ENCODE data around the gene TDRKH. TPM values are rescaled to one million over a fixed set of nuclear protein-coding genes. Genes with fewer than 3 reads are reported as not detected.

Gene TDRKH
- total RNA-seq, 2 donors from 2014 or later, result 3.3 to 4.2 TPM

- Histone ChIP-seq H3K9me3 (no peaks in the 10 kb centered on the region), H3K4me3 (no peak overlapping the region), H3K27me3 (no peaks in the 10 kb centered on the region), H3K36me3 (no peaks in the 10 kb centered on the region), H3K4me1 (peaks cover 0 to 32% of the 10 kb centered on the region in 2 donors), H3K27ac (no peak overlapping the region)
- DNase-seq (ENCODE audit: low spot score), result no peak
- TF ChIP-seq CTCF (IDR thresholded peaks at IDR 0.05), result no peak
These were observed 38.6 kb upstream of the TDRKH start for GRCh38 chr1:151828921-151829320.

GRCh38 chr1:151827853-151828252 is 37.6 kb upstream of the TDRKH start:
- H3K27me3 ChIP-seq, result no peaks in the 10 kb centered on the region
- no peak for DNase-seq (ENCODE audit: low spot score)
- no peak for TF ChIP-seq CTCF (IDR thresholded peaks at IDR 0.05)

GRCh38 chr1:151825751-151826660 is 35.7 kb upstream of the TDRKH start:
- DNase-seq (ENCODE audit: low spot score), result no peak
- no peaks in the 10 kb centered on the region for H3K36me3 ChIP-seq
- H3K9me3 ChIP-seq, result no peaks in the 10 kb centered on the region
- H3K4me1 ChIP-seq, result peaks cover 0 to 23% of the 10 kb centered on the region in 2 donors
- H3K27me3 ChIP-seq, result no peaks in the 10 kb centered on the region
- H3K4me3 ChIP-seq, result no peak overlapping the region
- TF ChIP-seq CTCF (IDR thresholded peaks at IDR 0.05), result no peak
- H3K27ac ChIP-seq, result no peak overlapping the region

More at GRCh38 chr1:151827853-151828252, 37.6 kb upstream of the TDRKH start:
- H3K4me1 ChIP-seq, result peaks cover 0 to 29% of the 10 kb centered on the region in 2 donors
- no peak overlapping the region for H3K27ac ChIP-seq
- H3K4me3 ChIP-seq, result no peak overlapping the region
- H3K9me3 ChIP-seq, result no peaks in the 10 kb centered on the region
- H3K36me3 ChIP-seq, result no peaks in the 10 kb centered on the region

GRCh38 chr1:151825204-151825603 is 34.9 kb upstream of the TDRKH start:
- no peak overlapping the region for H3K27ac ChIP-seq
- H3K9me3 ChIP-seq, result no peaks in the 10 kb centered on the region
- TF ChIP-seq CTCF (IDR thresholded peaks at IDR 0.05), result no peak
- DNase-seq (ENCODE audit: low spot score), result no peak
- no peaks in the 10 kb centered on the region for H3K36me3 ChIP-seq
- peaks cover 0 to 23% of the 10 kb centered on the region in 2 donors for H3K4me1 ChIP-seq
- no peak overlapping the region for H3K4me3 ChIP-seq
- H3K27me3 ChIP-seq, result no peaks in the 10 kb centered on the region

- Histone ChIP-seq H3K27me3 (no peaks in the 10 kb centered on the region), H3K4me3 (no peak overlapping the region), H3K27ac (no peak overlapping the region), H3K4me1 (peaks cover 0 to 3% of the 10 kb centered on the region in 2 donors), H3K9me3 (no peaks in the 10 kb centered on the region), H3K36me3 (no peaks in the 10 kb centered on the region)
- TF ChIP-seq CTCF (IDR thresholded peaks at IDR 0.05), result no peak
- no peak for DNase-seq (ENCODE audit: low spot score)
These were observed 32.9 kb upstream of the TDRKH start for GRCh38 chr1:151823175-151823574.

All from right atrium auricular region (tissue), 2 donors.